Colonic mucosa (tissue), 4 donors: ENCODE measurements around the gene MOCS1. TPM values are rescaled to one million over a fixed set of nuclear protein-coding genes. Genes with fewer than 3 reads are reported as not detected.
A peak's percentile ranks its signal among the peaks of the same experiment; 100 is the strongest.

Experiments used
- DNase-seq: peaks from one replicate; pipeline ENCODE4 v3.0.0-alpha.2; 2020
- H3K27ac ChIP-seq: fragments of 200-600 bp; one replicate; pipeline ENCODE4 v1.8.0; 2021
- H3K27me3 ChIP-seq: fragments of 200-600 bp; one replicate; pipeline ENCODE4 v1.8.0; 2021
- H3K36me3 ChIP-seq: fragments of 200-600 bp; one replicate; pipeline ENCODE4 v1.8.0; 2021
- H3K4me1 ChIP-seq: fragments of 200-600 bp; one replicate; pipeline ENCODE4 v1.8.0; 2021; ENCODE audit warnings: mild to moderate bottlenecking
- H3K4me3 ChIP-seq: fragments of 200-600 bp; one replicate; pipeline ENCODE4 v1.8.0; 2021
- H3K9ac ChIP-seq, 2 donors: one replicate each; pipeline ENCODE4 v1.7.0; 2013; ENCODE audit warnings: control low read depth in 2 of 2, low read depth in 2 of 2, low read length in 2 of 2
- H3K9me3 ChIP-seq: fragments of 200-600 bp; one replicate; pipeline ENCODE4 v1.8.0; 2021
- CTCF ChIP-seq: fragments of 200-600 bp; IDR thresholded peaks from one replicate; pipeline ENCODE4 v1.8.0; 2022; ENCODE audit warnings: antibody characterized with exemption, mild to moderate bottlenecking
- intact Hi-C: fragments of 100-400 bp; cut with DNase I; formaldehyde crosslinking; loops from one replicate; pipeline ENCODE4 v1.14.1; 2022
- total RNA-seq, 2 donors: library from RNA; stranded (reverse); fragmentation: NEBNext Ultra II Directional in 1 of 2; extraction: Animal tissue kit (Norgen Biotek cat#: 25700) in 1 of 2; gene quantifications; one replicate each; pipeline ENCODE4 v1.2.1, GENCODE V29; 2021
- donor health status: healthy.
- donor health status: DM: no; HTN: no; CAD: no.
- donor health status: DM: no; HTN: no; CAD: no.

MOCS1 gene
- total RNA-seq, 2 donors from 2014 or later, result 9.6 to 15.7 TPM

- Histone ChIP-seq H3K27ac (no peak overlapping the region), H3K27me3 (no peaks in the 10 kb centered on the region), H3K9me3 (no peaks in the 10 kb centered on the region), H3K9ac (no peak overlapping the region), H3K4me3 (no peak overlapping the region), H3K36me3 (no peaks in the 10 kb centered on the region), H3K4me1 (no peaks in the 10 kb centered on the region)
- no peak for TF ChIP-seq CTCF
- intact Hi-C loops, result no loop called here
- no peak for DNase-seq
These were observed 35.6 kb downstream of the MOCS1 start for GRCh38 chr6:39898625-39899024.

GRCh38 chr6:39897698-39898097 lies 36.6 kb downstream of the MOCS1 start:
- intact Hi-C loops, result no loop called here
- H3K9ac ChIP-seq, result no peak overlapping the region
- no peaks in the 10 kb centered on the region for H3K9me3 ChIP-seq
- no peaks in the 10 kb centered on the region for H3K27me3 ChIP-seq
- no peaks in the 10 kb centered on the region for H3K4me1 ChIP-seq
- TF ChIP-seq CTCF, result no peak
- no peak overlapping the region for H3K4me3 ChIP-seq
- peak; percentile 50 for DNase-seq
- no peak overlapping the region for H3K27ac ChIP-seq
- H3K36me3 ChIP-seq, result no peaks in the 10 kb centered on the region

GRCh38 chr6:39896701-39897100 lies 37.6 kb downstream of the MOCS1 start:
- H3K9ac ChIP-seq, result no peak overlapping the region
- intact Hi-C loops, result no loop called here
- DNase-seq, result no peak
- no peaks in the 10 kb centered on the region for H3K27me3 ChIP-seq
- no peaks in the 10 kb centered on the region for H3K4me1 ChIP-seq
- no peak for TF ChIP-seq CTCF
- H3K4me3 ChIP-seq, result no peak overlapping the region
- H3K36me3 ChIP-seq, result no peaks in the 10 kb centered on the region
- no peaks in the 10 kb centered on the region for H3K9me3 ChIP-seq
- no peak overlapping the region for H3K27ac ChIP-seq

- intact Hi-C loops, result loop anchor here (5.0 kb wide), 1 partner anchor 516 kb away; no protein-coding TSS in a partner anchor
- no peak for TF ChIP-seq CTCF
These were observed 41.0 kb downstream of the MOCS1 start for GRCh38 chr6:39893286-39893685.

GRCh38 chr6:39892490-39893129 lies 41.7 kb downstream of the MOCS1 start:
- H3K36me3 ChIP-seq, result no peaks in the 10 kb centered on the region
- peak; percentile 50 for TF ChIP-seq CTCF
- no peaks in the 10 kb centered on the region for H3K27me3 ChIP-seq
- H3K9me3 ChIP-seq, result no peaks in the 10 kb centered on the region
- no peak overlapping the region for H3K4me3 ChIP-seq
- no peak overlapping the region for H3K27ac ChIP-seq
- peak; percentile 55 for DNase-seq
- H3K4me1 ChIP-seq, result no peaks in the 10 kb centered on the region
- intact Hi-C loops, result loop anchor here (5.0 kb wide), 1 partner anchor 515 kb away; no protein-coding TSS in a partner anchor
- no peak overlapping the region for H3K9ac ChIP-seq

More at GRCh38 chr6:39893286-39893685, 41.0 kb downstream of the MOCS1 start:
- H3K9ac ChIP-seq, result no peak overlapping the region
- no peaks in the 10 kb centered on the region for H3K36me3 ChIP-seq
- H3K9me3 ChIP-seq, result no peaks in the 10 kb centered on the region
- no peak for DNase-seq
- no peaks in the 10 kb centered on the region for H3K27me3 ChIP-seq
- H3K4me1 ChIP-seq, result no peaks in the 10 kb centered on the region
- H3K27ac ChIP-seq, result no peak overlapping the region
- H3K4me3 ChIP-seq, result no peak overlapping the region
